T47D (cell line): ENCODE results near the gene SAP30L.
A peak's percentile ranks its signal among the peaks of the same experiment; 100 is the strongest.

Experiments
- DNase-seq, 2 experiments: peaks; one replicate each; pipeline versions ENCODE4 v3.0.0 to v3.0.0-alpha.2; 2011 to 2012; ENCODE audit warnings: low read depth in 1 of 2, low spot score in 1 of 2
- JUND ChIP-seq: IDR thresholded peaks from 2 replicates; pipeline ENCODE4 v1.6.1; 2012; ENCODE audit warnings: low read depth
- in situ Hi-C: cut with HindIII; loops from 2 replicates; pipeline ENCODE4 v1.10.0; 2016; ENCODE audit warnings: low sequenced_read_pairs, low pct_unique_long_range_greater_than_20kb

Gene SAP30L

DNA sequence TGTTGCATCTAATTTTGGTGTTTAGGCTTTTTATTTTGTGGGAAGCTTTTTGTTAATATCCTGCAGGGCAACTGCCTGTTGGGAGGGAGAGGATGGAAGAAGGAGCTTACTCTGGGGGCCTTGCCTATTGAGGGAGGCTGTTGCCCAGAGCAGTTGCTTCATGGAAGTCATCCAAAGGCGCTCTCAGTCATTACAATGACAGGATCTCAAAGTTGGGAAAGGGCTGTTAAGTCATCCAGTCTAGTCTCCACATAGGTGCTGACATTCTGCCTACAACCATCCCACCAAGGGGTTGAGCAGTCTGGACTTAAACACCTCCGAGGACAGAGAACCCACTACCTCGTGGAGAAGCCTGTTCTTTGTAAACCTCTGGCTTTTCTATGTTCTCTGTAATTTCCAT, 13.2 kb downstream of the SAP30L start:
- DNase-seq: no peak
- TF ChIP-seq JUND: no peak
- in situ Hi-C loops: no loop called here

DNA sequence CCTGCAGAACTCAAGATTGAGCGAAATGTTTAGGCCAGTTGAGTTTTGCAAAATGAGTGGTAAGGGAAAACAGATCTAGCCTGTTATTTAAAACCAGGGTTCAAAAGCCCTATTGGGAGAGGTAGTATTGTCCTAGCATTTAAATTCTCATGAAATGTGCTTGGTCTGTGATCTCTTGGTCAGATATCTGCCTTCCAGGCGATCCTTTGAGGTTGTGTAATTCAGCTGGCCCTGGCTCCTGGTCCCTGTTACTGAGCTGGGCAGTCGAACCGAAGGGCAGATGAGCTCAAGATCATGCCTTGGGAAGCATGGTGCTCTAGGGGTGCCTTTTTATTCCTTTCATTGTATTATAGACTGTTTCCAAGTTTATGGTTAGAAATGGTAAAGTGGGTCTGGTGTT, 14.4 kb downstream of the SAP30L start:
- in situ Hi-C loops: no loop called here
- peak in 1 of 2 experiments; percentile 73 for DNase-seq
- TF ChIP-seq JUND: peak; percentile 49; the same call in 1 of the 2 replicates

DNA sequence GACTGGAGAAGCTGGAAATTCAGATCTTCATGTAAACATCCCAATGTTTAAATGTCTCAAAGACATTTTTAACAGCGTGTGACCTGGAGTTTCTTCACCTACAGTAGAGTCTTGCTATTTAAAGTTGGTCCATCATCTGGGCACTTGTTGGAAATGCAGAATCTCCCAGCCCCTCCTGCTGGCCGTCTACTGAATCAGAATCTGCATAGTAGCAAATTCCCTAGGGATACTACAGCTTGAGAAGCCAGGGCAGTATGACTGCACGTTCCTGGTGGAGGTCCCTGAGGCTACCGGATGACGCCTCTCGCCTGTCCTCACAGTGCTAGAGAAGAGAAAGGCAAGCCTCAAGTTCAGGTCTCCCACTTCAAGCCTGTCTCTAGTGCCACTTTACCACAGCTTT, 15.7 kb downstream of the SAP30L start:
- peak in 1 of 2 experiments; percentile 52 for DNase-seq
- TF ChIP-seq JUND: no peak
- in situ Hi-C loops: no loop called here

DNA sequence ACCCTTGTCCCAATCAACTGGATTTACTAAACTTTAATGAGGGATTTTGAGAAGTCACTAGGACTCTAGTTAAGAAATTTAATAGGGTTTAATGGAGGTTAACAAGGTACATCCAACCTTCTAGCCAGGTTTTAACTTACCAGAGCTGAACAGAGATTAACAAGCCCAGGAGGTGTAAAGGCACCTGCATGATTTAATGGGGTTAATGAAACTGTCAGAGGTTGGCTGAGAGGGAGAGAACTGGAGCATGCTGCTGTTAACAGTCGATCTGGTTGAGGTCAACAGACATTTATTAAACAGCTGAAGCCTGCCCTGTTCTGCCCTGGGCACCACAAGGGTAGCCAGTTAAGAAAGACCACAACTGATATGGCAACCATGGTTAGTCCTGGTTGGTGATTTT, 18.6 kb downstream of the SAP30L start:
- DNase-seq: no peak
- no peak for TF ChIP-seq JUND
- in situ Hi-C loops: no loop called here

DNA sequence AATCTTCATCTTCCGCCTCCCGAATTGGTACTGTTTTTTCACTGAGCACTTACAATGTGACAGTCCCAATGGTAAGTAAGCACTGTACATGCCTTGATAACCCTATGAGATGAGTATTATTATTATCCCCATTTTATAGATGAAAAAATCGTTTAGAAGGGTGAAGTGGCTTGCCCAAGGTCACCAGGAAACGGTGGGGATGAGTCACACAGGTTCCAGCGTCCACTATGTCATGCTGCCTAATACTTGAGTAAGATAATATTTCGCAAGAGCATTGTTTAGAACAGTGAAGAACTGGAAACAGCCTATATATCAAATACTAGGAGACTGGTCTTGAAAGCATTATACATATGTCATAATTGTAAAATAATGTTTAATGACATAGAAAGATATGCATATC, 19.4 kb downstream of the SAP30L start:
- TF ChIP-seq JUND: no peak
- in situ Hi-C loops: no loop called here
- no peak for DNase-seq

DNA sequence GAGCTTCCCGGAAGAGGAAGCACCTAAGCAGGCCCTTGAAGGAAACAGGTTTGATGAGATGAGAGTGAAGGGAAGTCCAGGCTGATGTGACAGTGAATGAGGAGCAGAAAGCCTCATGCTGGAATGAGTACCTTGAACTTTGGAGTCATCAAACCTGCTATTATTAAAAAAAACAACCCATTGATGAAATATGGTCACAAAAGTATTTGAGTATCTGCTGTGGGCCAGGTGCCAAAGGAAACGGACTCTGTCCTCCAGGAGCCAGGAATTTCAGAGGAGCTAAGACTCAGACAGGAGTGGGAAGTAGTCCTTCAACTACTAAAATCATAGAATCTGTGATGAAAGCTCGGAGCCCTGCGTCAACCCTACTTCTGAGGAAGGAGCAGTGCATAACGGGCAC, 20.4 kb downstream of the SAP30L start:
- in situ Hi-C loops: no loop called here
- TF ChIP-seq JUND: no peak
- no peak for DNase-seq

DNA sequence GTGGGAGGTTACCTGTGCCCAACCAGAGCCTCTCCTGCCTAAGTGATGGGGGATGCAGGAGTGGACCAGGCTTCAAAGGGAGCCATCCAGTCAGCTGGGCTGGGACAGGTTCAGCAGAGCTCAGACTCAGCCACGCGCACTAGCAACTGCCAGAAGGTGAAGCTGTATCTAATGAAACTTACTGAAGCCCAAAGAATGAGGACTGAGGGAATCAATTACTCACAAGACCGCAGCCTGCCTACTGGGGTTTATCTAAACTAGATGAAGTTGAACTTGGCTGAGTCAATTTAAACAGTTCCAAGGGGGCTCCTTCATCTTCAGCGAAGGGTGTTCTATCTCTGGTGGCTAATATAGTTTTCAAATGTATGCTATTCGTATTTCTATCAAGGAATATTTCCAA, 20.9 kb downstream of the SAP30L start:
- in situ Hi-C loops: no loop called here
- DNase-seq: no peak
- TF ChIP-seq JUND: no peak

DNA sequence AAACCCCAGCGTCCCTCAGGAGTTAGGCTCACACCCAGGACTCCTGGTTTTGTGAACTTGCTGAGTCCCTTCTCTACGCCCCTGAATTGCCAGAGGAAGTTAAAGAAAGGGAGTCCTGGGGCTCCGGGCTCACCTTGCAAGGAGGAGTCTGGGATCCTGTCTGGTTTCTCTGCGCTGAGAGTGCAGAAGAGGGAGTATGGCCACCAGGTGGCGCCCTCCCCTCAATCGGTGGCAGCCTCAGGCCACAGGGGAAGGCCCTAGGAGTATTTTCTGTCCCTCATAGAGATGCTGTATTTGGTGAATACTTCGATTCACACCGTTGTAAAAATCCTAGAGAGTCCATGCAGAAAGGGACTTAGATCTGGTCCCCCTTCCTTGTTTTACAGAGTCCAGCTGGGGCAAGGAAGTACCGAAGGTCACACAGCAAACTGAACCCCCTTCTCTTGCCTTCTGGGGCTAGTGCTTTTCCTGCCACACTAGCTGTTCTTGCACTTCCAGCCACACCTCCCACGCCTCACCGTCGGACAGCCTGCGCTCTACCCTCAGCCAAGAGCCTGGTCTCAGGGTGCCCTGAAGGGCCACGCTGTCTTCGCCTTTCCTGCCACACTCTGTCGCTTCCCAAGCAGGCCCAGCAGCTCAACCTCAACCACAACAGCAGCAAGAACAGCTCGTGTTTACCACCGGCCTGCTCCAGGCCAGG, 22.0 kb downstream of the SAP30L start:
- in situ Hi-C loops: no loop called here
- TF ChIP-seq JUND: no peak
- DNase-seq: peak; percentile 83 to 92

DNA sequence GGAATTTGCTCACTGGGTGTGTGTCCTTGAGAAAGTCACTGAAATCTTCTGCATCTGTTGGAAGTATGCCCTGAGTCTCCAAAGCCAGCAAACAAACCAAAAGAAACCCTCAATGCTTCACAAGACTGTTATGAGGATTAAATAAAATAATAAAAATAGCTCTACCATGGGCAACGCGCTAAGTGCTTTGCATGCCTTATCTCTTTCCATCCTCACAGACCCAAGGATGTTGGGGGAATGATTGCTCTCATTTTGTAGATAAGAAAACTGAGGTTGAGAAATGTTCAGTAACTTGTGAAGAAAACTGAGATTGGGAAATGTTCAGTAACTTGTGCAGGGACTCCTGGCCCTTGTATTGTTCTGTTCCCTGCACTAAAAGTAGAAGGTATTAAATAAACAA, 24.3 kb downstream of the SAP30L start:
- no peak for DNase-seq
- TF ChIP-seq JUND: no peak
- in situ Hi-C loops: no loop called here

DNA sequence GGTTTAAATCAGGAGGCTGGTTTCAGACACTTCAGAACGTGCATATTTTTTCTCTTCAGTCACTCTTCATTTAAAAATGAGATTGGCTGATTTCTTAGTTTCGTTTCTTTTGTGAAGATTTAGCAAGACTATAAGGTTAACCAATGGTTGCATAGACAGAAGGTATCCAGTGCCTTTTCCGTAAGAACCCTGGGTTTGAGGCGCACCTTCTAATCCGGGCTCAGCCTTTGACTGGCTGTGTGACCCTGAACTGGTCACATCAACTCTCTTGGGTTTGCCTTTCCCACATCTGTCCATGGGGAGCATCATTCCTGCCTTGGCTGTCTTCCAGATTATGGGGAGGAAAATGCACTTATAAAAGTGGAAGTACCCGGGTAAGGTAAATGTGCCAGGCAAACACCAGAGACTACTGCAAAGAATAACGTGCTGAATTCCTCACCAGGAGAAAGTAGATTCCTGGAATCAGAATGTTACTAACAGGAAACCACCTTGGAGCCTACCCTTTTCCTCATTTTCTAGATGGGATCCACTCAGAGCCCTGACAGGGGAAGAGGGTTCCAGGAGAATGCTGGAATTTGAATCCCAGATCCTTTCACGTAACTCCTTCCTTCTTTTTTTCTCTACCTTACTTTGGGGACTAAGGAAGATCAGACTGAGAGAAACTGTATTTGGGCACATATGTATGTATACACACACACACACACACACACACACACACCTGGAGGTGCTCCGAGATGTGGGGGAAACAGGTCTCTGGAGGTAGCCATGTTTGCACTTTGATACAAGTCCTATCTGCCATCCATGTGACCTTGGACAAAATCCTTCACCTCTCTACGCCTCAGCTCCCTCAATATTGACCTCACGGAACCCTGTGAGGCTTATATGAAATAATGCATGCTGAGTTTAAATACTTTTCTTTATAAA, 25.4 kb downstream of the SAP30L start:
- in situ Hi-C loops: no loop called here
- no peak for TF ChIP-seq JUND
- peak in 1 of 2 experiments; percentile 36 for DNase-seq

DNA sequence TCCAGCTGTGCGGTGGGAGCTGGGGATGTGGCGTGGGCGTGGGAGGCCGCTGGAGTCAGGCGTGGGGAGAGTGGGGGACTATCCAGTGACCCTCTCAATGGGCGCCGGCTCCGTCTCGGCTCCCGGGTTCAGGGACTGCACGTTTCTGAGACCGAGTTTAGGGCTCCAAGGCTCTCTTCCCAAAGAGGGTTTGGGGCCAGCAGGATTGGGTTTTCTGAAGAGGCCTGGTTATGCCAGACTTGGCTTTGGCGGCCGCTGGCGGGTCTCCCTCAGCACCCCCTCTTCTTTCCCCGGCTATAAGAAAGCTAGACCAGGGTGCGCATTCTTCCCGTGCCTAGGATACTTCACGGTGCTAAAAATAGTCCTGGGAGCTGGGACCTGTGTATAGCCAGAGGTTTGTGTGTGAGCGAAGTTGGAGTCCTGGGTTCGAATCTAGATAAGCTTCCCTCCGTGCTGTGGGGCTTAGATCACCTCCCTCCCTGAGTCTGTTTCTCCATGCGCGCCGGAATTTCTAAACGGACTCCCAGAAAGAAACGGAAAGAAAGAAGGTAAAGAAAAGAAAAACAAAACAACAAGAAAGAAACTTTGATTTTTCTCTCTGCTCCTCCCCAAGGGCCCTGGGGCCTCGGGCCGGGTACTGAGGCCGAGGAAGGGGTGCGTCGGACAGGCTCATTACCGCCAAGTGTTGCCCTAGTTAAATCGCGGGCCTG, 27.2 kb downstream of the SAP30L start:
- TF ChIP-seq JUND: no peak
- no peak for DNase-seq
- in situ Hi-C loops: no loop called here

DNA sequence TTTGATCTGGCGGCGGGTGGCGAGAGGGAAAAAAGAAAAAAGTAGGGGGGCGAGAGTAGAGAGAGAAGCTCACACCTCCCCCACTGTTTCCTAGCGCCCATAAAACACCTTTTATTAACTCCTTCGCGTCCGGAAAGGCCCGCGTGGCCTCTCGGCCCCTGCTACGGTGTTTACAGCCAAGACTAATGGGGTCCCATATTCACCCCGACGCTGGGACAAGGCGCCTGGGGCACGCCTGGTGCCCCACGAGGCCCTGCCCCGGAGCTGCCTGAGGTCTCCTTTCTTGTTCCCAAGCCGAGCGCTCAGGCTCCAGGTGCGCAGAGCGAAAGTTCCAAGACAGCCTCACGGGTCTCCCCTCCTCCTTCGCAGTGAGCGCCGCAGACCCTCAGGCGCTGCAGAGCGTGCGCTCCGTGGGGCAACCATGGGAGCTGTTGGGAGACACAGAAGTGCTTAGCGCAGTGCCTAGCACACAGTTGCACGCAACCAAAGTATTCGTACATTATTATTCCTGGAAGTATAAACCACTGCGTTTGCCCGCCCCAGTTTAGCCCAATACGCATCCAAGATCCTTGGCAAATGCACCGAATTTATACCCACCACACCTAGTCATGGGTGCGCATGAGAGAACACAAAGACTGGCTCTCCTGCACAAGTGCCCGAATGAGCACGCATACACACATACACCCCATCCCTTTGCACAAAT, 27.9 kb downstream of the SAP30L start:
- no peak for TF ChIP-seq JUND
- in situ Hi-C loops: no loop called here
- DNase-seq: no peak
